ENCODE measurements around the gene PPP2R1A. TPM values are rescaled to one million over a fixed set of nuclear protein-coding genes. Genes with fewer than 3 reads are reported as not detected.

The PPP2R1A gene
- total and polyA plus RNA-seq, 2 of the 13 experiments (the other 11 are each of a cell fraction or from before 2014, with no cell fraction given), result 86.7 to 130 TPM

- TF ChIP-seq ZNF280D (CRISPR knock-in tag; IDR thresholded peaks at IDR 0.05) (no peak), BHLHE40 (IDR thresholded peaks at IDR 0.05; ENCODE audit: low read length) (peak; percentile 81), ZNF710 (CRISPR knock-in tag; IDR thresholded peaks at IDR 0.05; ENCODE audit: borderline replicate concordance) (no peak), ZNF607 (CRISPR knock-in tag; IDR thresholded peaks at IDR 0.05; ENCODE audit: borderline replicate concordance) (0 out of 2 replicates have a peak, but pooled peaks have one; percentile 44), FOXO1 (CRISPR knock-in tag; IDR thresholded peaks at IDR 0.05) (0 out of 2 replicates have a peak, but pooled peaks have one; percentile 19), MAFK (conservative IDR thresholded peaks at IDR 0.05 in 1 of 2, IDR thresholded peaks at IDR 0.05 in 1 of 2; ENCODE audit: low read length in 2 of 2) (no peak), MAZ (IDR thresholded peaks at IDR 0.05; ENCODE audit: borderline replicate concordance, low read depth, low read length) (no peak), MAZ (CRISPR knock-in tag; IDR thresholded peaks at IDR 0.05; ENCODE audit: low read depth) (peak; percentile 46; the same call in 1 of the 2 replicates), ZBTB37 (CRISPR knock-in tag; IDR thresholded peaks at IDR 0.05) (no peak), XBP1 (CRISPR knock-in tag; IDR thresholded peaks at IDR 0.05) (no peak), JUND (CRISPR knock-in tag; IDR thresholded peaks at IDR 0.05) (no peak), MIER3 (CRISPR knock-in tag; IDR thresholded peaks at IDR 0.05; ENCODE audit: borderline replicate concordance) (0 out of 2 replicates have a peak, but pooled peaks have one; percentile 20), ZXDC (CRISPR knock-in tag; IDR thresholded peaks at IDR 0.05) (no peak), PPARG (CRISPR knock-in tag; conservative IDR thresholded peaks at IDR 0.05) (no peak)
Measured at GRCh38 chr19:52269338-52270261, 79.7 kb downstream of the PPP2R1A start, which contains the start of gene ZNF766 (continued).

Data from HepG2 (cell line).